GM06990 (cell line): ENCODE measurements around the gene PUS7.

Experiments used
- DNase-seq: peaks from one replicate; pipeline ENCODE4 v3.0.0-alpha.2; 2011; ENCODE audit not compliant: insufficient read length; ENCODE audit errors: extremely low read depth
- H3K27me3 ChIP-seq: replicated peaks from 2 replicates; pipeline ENCODE4 v1.6.0; 2011; ENCODE audit warnings: low read length; ENCODE audit not compliant: control insufficient read depth, insufficient read depth
- H3K36me3 ChIP-seq: 2 replicates; pipeline ENCODE4 v1.5.1; 2011; ENCODE audit warnings: low read length; ENCODE audit not compliant: control insufficient read depth, insufficient read depth
- H3K4me3 ChIP-seq: replicated peaks from 2 replicates; pipeline ENCODE4 v1.5.1; 2011; ENCODE audit warnings: low read depth, mild to moderate bottlenecking, control low read depth, low read length
- CTCF ChIP-seq: IDR thresholded peaks from 2 replicates; pipeline ENCODE4 v1.5.1; 2011; ENCODE audit warnings: low read length, control low read depth, mild to moderate bottlenecking, inconsistent platforms; ENCODE audit not compliant: insufficient read depth, poor library complexity, severe bottlenecking

Gene PUS7

GRCh38 chr7:105502173-105502572 lies 19.9 kb downstream of the PUS7 start:
- no peak for DNase-seq
- Histone ChIP-seq H3K36me3 (peaks cover 7% of the 10 kb centered on the region), H3K4me3 (no peak overlapping the region), H3K27me3 (no peaks in the 10 kb centered on the region)
- TF ChIP-seq CTCF = no peak

GRCh38 chr7:105497016-105497415 lies 25.1 kb downstream of the PUS7 start:
- H3K27me3 ChIP-seq = no peaks in the 10 kb centered on the region
- no peak overlapping the region for H3K4me3 ChIP-seq
- no peak for DNase-seq
- H3K36me3 ChIP-seq = peaks cover 4% of the 10 kb centered on the region
- no peak for TF ChIP-seq CTCF

GRCh38 chr7:105496521-105496920 lies 25.6 kb downstream of the PUS7 start:
- no peak overlapping the region for H3K4me3 ChIP-seq
- no peak for TF ChIP-seq CTCF
- H3K36me3 ChIP-seq = peaks cover 4% of the 10 kb centered on the region
- DNase-seq = no peak
- no peaks in the 10 kb centered on the region for H3K27me3 ChIP-seq

- no peak for DNase-seq
- Histone ChIP-seq H3K36me3 (no peaks in the 10 kb centered on the region), H3K27me3 (no peaks in the 10 kb centered on the region), H3K4me3 (no peak overlapping the region)
- TF ChIP-seq CTCF = no peak
These were observed 28.2 kb downstream of the PUS7 start for GRCh38 chr7:105493923-105494315.

GRCh38 chr7:105493196-105493922 lies 28.7 kb downstream of the PUS7 start:
- Histone ChIP-seq H3K27me3 (no peaks in the 10 kb centered on the region), H3K4me3 (no peak overlapping the region), H3K36me3 (no peaks in the 10 kb centered on the region)
- DNase-seq = no peak
- no peak for TF ChIP-seq CTCF

GRCh38 chr7:105489409-105489808 lies 32.7 kb downstream of the PUS7 start:
- Histone ChIP-seq H3K36me3 (no peaks in the 10 kb centered on the region), H3K27me3 (no peaks in the 10 kb centered on the region), H3K4me3 (no peak overlapping the region)
- no peak for DNase-seq
- no peak for TF ChIP-seq CTCF
